ENCODE data around the gene SMARCD2.

DNA sequence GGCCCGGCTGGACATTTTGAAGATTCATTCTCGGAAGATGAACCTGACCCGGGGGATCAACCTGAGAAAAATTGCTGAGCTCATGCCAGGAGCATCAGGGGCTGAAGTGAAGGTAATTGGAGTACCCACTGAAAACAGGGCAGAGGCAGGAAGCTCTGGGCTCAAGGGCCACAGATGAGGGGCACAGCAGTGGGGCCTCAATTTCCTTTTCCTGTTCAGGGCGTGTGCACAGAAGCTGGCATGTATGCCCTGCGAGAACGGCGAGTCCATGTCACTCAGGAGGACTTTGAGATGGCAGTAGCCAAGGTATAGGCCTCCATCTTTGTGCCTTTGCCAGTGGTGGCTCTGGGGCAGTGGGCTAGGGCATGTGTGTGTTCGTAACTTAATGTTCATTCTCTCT lies 11.0 kb downstream of the SMARCD2 start:
- TF ChIP-seq, protein P1, sequence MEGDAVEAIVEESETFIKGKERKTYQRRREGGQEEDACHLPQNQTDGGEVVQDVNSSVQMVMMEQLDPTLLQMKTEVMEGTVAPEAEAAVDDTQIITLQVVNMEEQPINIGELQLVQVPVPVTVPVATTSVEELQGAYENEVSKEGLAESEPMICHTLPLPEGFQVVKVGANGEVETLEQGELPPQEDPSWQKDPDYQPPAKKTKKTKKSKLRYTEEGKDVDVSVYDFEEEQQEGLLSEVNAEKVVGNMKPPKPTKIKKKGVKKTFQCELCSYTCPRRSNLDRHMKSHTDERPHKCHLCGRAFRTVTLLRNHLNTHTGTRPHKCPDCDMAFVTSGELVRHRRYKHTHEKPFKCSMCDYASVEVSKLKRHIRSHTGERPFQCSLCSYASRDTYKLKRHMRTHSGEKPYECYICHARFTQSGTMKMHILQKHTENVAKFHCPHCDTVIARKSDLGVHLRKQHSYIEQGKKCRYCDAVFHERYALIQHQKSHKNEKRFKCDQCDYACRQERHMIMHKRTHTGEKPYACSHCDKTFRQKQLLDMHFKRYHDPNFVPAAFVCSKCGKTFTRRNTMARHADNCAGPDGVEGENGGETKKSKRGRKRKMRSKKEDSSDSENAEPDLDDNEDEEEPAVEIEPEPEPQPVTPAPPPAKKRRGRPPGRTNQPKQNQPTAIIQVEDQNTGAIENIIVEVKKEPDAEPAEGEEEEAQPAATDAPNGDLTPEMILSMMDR (IDR thresholded peaks at IDR 0.05; ENCODE audit: insufficient read depth, low read length) = no peak
- TF ChIP-seq, protein P2, sequence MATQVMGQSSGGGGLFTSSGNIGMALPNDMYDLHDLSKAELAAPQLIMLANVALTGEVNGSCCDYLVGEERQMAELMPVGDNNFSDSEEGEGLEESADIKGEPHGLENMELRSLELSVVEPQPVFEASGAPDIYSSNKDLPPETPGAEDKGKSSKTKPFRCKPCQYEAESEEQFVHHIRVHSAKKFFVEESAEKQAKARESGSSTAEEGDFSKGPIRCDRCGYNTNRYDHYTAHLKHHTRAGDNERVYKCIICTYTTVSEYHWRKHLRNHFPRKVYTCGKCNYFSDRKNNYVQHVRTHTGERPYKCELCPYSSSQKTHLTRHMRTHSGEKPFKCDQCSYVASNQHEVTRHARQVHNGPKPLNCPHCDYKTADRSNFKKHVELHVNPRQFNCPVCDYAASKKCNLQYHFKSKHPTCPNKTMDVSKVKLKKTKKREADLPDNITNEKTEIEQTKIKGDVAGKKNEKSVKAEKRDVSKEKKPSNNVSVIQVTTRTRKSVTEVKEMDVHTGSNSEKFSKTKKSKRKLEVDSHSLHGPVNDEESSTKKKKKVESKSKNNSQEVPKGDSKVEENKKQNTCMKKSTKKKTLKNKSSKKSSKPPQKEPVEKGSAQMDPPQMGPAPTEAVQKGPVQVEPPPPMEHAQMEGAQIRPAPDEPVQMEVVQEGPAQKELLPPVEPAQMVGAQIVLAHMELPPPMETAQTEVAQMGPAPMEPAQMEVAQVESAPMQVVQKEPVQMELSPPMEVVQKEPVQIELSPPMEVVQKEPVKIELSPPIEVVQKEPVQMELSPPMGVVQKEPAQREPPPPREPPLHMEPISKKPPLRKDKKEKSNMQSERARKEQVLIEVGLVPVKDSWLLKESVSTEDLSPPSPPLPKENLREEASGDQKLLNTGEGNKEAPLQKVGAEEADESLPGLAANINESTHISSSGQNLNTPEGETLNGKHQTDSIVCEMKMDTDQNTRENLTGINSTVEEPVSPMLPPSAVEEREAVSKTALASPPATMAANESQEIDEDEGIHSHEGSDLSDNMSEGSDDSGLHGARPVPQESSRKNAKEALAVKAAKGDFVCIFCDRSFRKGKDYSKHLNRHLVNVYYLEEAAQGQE (IDR thresholded peaks at IDR 0.05; ENCODE audit: insufficient replicate concordance, low read depth) = no peak
